Measurements from ENCODE around the gene ITGA6.

- TF ChIP-seq CTCF (IDR thresholded peaks at IDR 0.05), result no peak
- no peak for TF ChIP-seq POLR2A (IDR thresholded peaks at IDR 0.05)
These were observed 7.2 kb upstream of the ITGA6 start for GRCh38 chr2:172420216-172420615.

Measured in body of pancreas (tissue), 4 donors.